Type B pancreatic cell (in vitro differentiated cells): ENCODE measurements around the gene WDFY2. TPM values are rescaled to one million over a fixed set of nuclear protein-coding genes. Genes with fewer than 3 reads are reported as not detected.

Experiments
- DNase-seq: peaks from one replicate; pipeline ENCODE4 v3.0.0; 2021; ENCODE audit warnings: mixed read lengths; ENCODE audit not compliant: unreplicated experiment; ENCODE audit errors: extremely low spot score
- H3K27ac Mint-ChIP-seq: 2 replicates; pipeline ENCODE4 v1.8.0; 2021; ENCODE audit warnings: mild to moderate bottlenecking, mixed read lengths
- H3K27me3 Mint-ChIP-seq: 2 replicates; pipeline ENCODE4 v1.8.0; 2021; ENCODE audit warnings: mixed read lengths
- H3K36me3 Mint-ChIP-seq: 2 replicates; pipeline ENCODE4 v1.8.0; 2021; ENCODE audit warnings: mixed read lengths
- H3K4me1 Mint-ChIP-seq: one replicate; pipeline ENCODE4 v1.8.0; 2021; ENCODE audit warnings: mixed read lengths; ENCODE audit not compliant: unreplicated experiment
- H3K4me3 Mint-ChIP-seq: 2 replicates; pipeline ENCODE4 v1.8.0; 2021; ENCODE audit warnings: mild to moderate bottlenecking, mixed read lengths
- H3K9me3 Mint-ChIP-seq: 2 replicates; pipeline ENCODE4 v1.8.0; 2021; ENCODE audit warnings: mixed read lengths
- CTCF ChIP-seq: fragments of 200-600 bp; sonication (generic); conservative IDR thresholded peaks from 2 replicates; pipeline ENCODE4 v1.5.0; 2021; ENCODE audit warnings: antibody characterized with exemption, mild to moderate bottlenecking
- total RNA-seq: library from RNA; stranded (reverse); gene quantifications from 2 replicates; pipeline ENCODE4 v1.2.1, GENCODE V29; 2021; ENCODE audit warnings: low replicate concordance

WDFY2 gene
- total RNA-seq, 1 donor from 2014 or later: 20.3 TPM

GRCh38 chr13:51713807-51714206 is 129.5 kb downstream of the WDFY2 start:
- no peaks in the 10 kb centered on the region for H3K9me3 Mint-ChIP-seq
- H3K27me3 Mint-ChIP-seq: no peaks in the 10 kb centered on the region
- DNase-seq: no peak
- H3K4me1 Mint-ChIP-seq: no peaks in the 10 kb centered on the region
- TF ChIP-seq CTCF: no peak
- H3K27ac Mint-ChIP-seq: peak overlapping the region; percentile 84
- no peak overlapping the region for H3K4me3 Mint-ChIP-seq
- H3K36me3 Mint-ChIP-seq: peaks cover 9% of the 10 kb centered on the region

- no peaks in the 10 kb centered on the region for H3K27me3 Mint-ChIP-seq
- no peak for DNase-seq
- H3K27ac Mint-ChIP-seq: peak overlapping the region; percentile 92
- H3K4me3 Mint-ChIP-seq: no peak overlapping the region
- H3K9me3 Mint-ChIP-seq: no peaks in the 10 kb centered on the region
- H3K4me1 Mint-ChIP-seq: no peaks in the 10 kb centered on the region
- H3K36me3 Mint-ChIP-seq: peaks cover 5% of the 10 kb centered on the region
- no peak for TF ChIP-seq CTCF
Observed at GRCh38 chr13:51714663-51715168, 130.5 kb downstream of the WDFY2 start.

- H3K36me3 Mint-ChIP-seq: peaks cover 5% of the 10 kb centered on the region
- H3K27ac Mint-ChIP-seq: no peak overlapping the region
- no peaks in the 10 kb centered on the region for H3K27me3 Mint-ChIP-seq
- no peak overlapping the region for H3K4me3 Mint-ChIP-seq
- no peak for DNase-seq
- no peaks in the 10 kb centered on the region for H3K9me3 Mint-ChIP-seq
- TF ChIP-seq CTCF: no peak
- no peaks in the 10 kb centered on the region for H3K4me1 Mint-ChIP-seq
Observed at GRCh38 chr13:51715613-51716012, 131.4 kb downstream of the WDFY2 start.

- Mint-ChIP-seq H3K27ac (no peak overlapping the region), H3K36me3 (peaks cover 13% of the 10 kb centered on the region), H3K27me3 (no peaks in the 10 kb centered on the region), H3K4me3 (no peak overlapping the region), H3K9me3 (no peaks in the 10 kb centered on the region), H3K4me1 (no peaks in the 10 kb centered on the region)
- TF ChIP-seq CTCF: no peak
- DNase-seq: no peak
Observed at GRCh38 chr13:51717786-51718398, 133.6 kb downstream of the WDFY2 start.

GRCh38 chr13:51719394-51719793 is 135.1 kb downstream of the WDFY2 start:
- TF ChIP-seq CTCF: no peak
- no peak for DNase-seq
- H3K27ac Mint-ChIP-seq: no peak overlapping the region
- H3K9me3 Mint-ChIP-seq: no peaks in the 10 kb centered on the region
- H3K4me3 Mint-ChIP-seq: no peak overlapping the region
- no peaks in the 10 kb centered on the region for H3K27me3 Mint-ChIP-seq
- no peaks in the 10 kb centered on the region for H3K4me1 Mint-ChIP-seq
- peaks cover 13% of the 10 kb centered on the region for H3K36me3 Mint-ChIP-seq

GRCh38 chr13:51721496-51721895 is 137.2 kb downstream of the WDFY2 start:
- Mint-ChIP-seq H3K36me3 (peaks cover 18% of the 10 kb centered on the region), H3K9me3 (no peaks in the 10 kb centered on the region), H3K4me3 (no peak overlapping the region), H3K4me1 (no peaks in the 10 kb centered on the region), H3K27ac (no peak overlapping the region), H3K27me3 (no peaks in the 10 kb centered on the region)
- TF ChIP-seq CTCF: no peak
- no peak for DNase-seq
